ENCODE results near the gene AGAP3.

AGAP3 gene

GRCh38 chr7:151185762-151186639, 99.7 kb downstream of the AGAP3 start:
- ChIA-PET CTCF (no interaction called here), POLR2A (no interaction called here)
- TF ChIP-seq, protein P1, sequence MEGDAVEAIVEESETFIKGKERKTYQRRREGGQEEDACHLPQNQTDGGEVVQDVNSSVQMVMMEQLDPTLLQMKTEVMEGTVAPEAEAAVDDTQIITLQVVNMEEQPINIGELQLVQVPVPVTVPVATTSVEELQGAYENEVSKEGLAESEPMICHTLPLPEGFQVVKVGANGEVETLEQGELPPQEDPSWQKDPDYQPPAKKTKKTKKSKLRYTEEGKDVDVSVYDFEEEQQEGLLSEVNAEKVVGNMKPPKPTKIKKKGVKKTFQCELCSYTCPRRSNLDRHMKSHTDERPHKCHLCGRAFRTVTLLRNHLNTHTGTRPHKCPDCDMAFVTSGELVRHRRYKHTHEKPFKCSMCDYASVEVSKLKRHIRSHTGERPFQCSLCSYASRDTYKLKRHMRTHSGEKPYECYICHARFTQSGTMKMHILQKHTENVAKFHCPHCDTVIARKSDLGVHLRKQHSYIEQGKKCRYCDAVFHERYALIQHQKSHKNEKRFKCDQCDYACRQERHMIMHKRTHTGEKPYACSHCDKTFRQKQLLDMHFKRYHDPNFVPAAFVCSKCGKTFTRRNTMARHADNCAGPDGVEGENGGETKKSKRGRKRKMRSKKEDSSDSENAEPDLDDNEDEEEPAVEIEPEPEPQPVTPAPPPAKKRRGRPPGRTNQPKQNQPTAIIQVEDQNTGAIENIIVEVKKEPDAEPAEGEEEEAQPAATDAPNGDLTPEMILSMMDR (IDR thresholded peaks at IDR 0.05; ENCODE audit: control extremely low read depth, extremely low read depth, low read depth, missing control alignments) = no peak
- no peak for DNase-seq (ENCODE audit: extremely low spot score)

DNA sequence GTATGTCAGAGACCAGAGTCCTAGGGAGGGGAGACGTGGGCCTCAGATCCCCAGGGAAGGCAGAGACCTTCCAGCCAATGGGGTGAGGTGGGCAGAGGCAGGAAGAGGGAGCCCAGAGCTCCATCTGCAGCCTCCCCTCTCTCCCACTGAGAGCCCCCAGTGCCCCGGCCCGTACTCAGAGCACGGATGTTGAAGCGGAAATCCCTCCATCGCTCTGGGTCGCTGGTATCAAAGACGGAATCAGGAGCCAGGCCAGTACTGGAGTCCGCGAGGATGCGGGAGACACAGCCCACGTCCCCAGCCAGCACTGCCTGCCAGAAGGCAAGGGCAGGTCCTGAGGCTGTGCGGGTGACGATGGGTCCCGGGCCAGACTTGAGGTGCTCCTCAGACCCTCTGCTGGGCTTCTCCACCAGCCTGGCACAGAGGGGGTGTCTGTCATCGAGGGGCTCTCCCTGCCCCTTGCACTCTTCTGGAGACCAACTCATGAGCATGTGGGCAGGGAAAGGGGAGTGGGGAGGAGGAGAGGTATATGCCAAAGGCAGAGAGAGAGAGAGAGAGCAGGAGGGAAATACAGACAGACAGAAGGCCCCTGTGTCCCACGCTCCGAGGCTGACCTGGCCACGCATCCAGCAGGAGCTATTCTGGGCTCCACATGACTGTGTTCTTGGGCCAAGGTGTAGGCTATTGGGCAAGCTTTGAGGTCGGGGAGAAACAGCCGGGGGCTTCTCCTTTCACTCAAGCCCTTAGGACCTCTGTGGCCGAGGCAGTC, 100.5 kb downstream of the AGAP3 start, which contains the start of gene ASB10:
TSS of gene ASB10 (minus strand) at position 611 of the 769 bp plus-strand sequence. CDS start at position 491, 120 bp downstream.
- ChIA-PET CTCF (interaction anchor here (2.0 kb wide), 1 partner anchor 63 kb away, joined by 4 read pairs; no protein-coding TSS in a partner anchor), POLR2A (no interaction called here)
- TF ChIP-seq, protein P1 (IDR thresholded peaks at IDR 0.05; ENCODE audit: control extremely low read depth, extremely low read depth, low read depth, missing control alignments) = no peak
- no peak for DNase-seq (ENCODE audit: extremely low spot score)

GRCh38 chr7:151187409-151188251, 101.4 kb downstream of the AGAP3 start:
- ChIA-PET POLR2A (no interaction called here), CTCF (interaction anchor here (1.0 to 2.0 kb wide), 2 partner anchors 10 to 64 kb away, joined by 4 read pairs; no protein-coding TSS in a partner anchor)
- DNase-seq (ENCODE audit: extremely low spot score) = no peak
- TF ChIP-seq, protein P1 (IDR thresholded peaks at IDR 0.05; ENCODE audit: control extremely low read depth, extremely low read depth, low read depth, missing control alignments) = no peak

- ChIA-PET CTCF (interaction anchor here (1.0 to 2.0 kb wide), 2 partner anchors 10 to 64 kb away, joined by 4 read pairs; no protein-coding TSS in a partner anchor), POLR2A (no interaction called here)
- TF ChIP-seq, protein P1 (IDR thresholded peaks at IDR 0.05; ENCODE audit: control extremely low read depth, extremely low read depth, low read depth, missing control alignments) = no peak
- DNase-seq (ENCODE audit: extremely low spot score) = no peak
Observed at GRCh38 chr7:151188252-151188542, 101.9 kb downstream of the AGAP3 start.

DNA sequence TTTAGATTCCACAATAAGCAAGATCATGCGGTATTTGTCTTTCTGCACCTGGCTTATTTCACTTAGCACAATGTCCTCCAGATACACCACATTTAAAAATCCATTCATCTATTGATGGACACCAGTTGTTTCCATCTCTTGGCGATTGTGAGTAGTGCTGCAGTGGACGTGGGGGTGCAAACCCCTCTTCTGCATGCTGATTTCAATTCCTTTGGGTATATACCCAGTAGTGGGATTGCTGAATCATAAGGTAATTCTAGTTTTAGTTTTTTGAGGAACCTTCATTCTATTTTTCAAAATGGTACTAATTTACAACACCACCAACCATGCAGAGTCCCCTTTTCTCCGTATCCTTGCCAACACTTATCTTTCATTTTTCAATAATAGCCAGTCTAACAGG, 102.8 kb downstream of the AGAP3 start:
- DNase-seq (ENCODE audit: extremely low spot score) = no peak
- POLR2A ChIA-PET = no interaction called here
- TF ChIP-seq, protein P1 (IDR thresholded peaks at IDR 0.05; ENCODE audit: control extremely low read depth, extremely low read depth, low read depth, missing control alignments) = no peak
- CTCF ChIA-PET = interaction anchor here (1.0 kb wide), 1 partner anchor 76 kb away, joined by 3 read pairs; no protein-coding TSS in a partner anchor

- DNase-seq (ENCODE audit: extremely low spot score) = no peak
- CTCF ChIA-PET = no interaction called here
- TF ChIP-seq, protein P1 (IDR thresholded peaks at IDR 0.05; ENCODE audit: control extremely low read depth, extremely low read depth, low read depth, missing control alignments) = no peak
- POLR2A ChIA-PET = no interaction called here
Observed at GRCh38 chr7:151191544-151191943, 105.3 kb downstream of the AGAP3 start.

All from GM10248 (cell line).